Esophagus squamous epithelium (tissue), 5 donors: ENCODE data around the gene PFKFB3. TPM values are rescaled to one million over a fixed set of nuclear protein-coding genes. Genes with fewer than 3 reads are reported as not detected.
"Not testable (repeated sequence)": the region's sequence is repeated elsewhere in the genome, so short reads cannot be mapped to it uniquely, and the experiment has no call there.

Experiments used
- DNase-seq: peaks from one replicate; lab custom pipeline; 2025; lab: John Stamatoyannopoulos, UW
- H3K27ac ChIP-seq, 4 donors: fragments of 200-600 bp; sonication (generic); one replicate each; pipeline ENCODE4 v1.5.1; 2016 to 2019; ENCODE audit warnings: mild to moderate bottlenecking in 1 of 4
- H3K27me3 ChIP-seq, 4 donors: fragments of 200-600 bp; sonication (generic); 1 replicate in 3 of 4; 2 replicates in 1 of 4; pipeline versions ENCODE4 v1.5.1 to v1.6.0; 2017 to 2021; ENCODE audit warnings: antibody characterized with exemption in 1 of 4
- H3K36me3 ChIP-seq, 3 donors: fragments of 200-600 bp; sonication (generic); one replicate each; pipeline ENCODE4 v1.5.1; 2016 to 2019
- H3K4me1 ChIP-seq, 3 donors: fragments of 200-600 bp; sonication (generic); one replicate each; pipeline ENCODE4 v1.5.1; 2017 to 2019
- H3K4me3 ChIP-seq, 4 donors: fragments of 200-600 bp; sonication (generic); 1 replicate in 3 of 4; 2 replicates in 1 of 4; pipeline ENCODE4 v1.5.1; 2016 to 2019; ENCODE audit warnings: mild to moderate bottlenecking in 2 of 4, moderate library complexity in 1 of 4
- H3K9me3 ChIP-seq, 3 donors: fragments of 200-600 bp; sonication (generic); one replicate each; pipeline ENCODE4 v1.5.1; 2016 to 2019
- POLR2A ChIP-seq, 4 donors: fragments of 450-650 bp; IDR thresholded peaks; one replicate each; pipeline ENCODE4 v1.6.1; 2017; ENCODE audit warnings: antibody characterized with exemption in 4 of 4, mild to moderate bottlenecking in 4 of 4, moderate library complexity in 3 of 4
- WGBS, 2 donors: methylation state at CpG; one replicate each; pipeline ENCODE4 v1.1.5; 2018; 5-methylcytosine and 5-hydroxymethylcytosine counted together
- intact Hi-C: fragments of 100-400 bp; cut with DNase I; formaldehyde crosslinking; loops from one replicate; pipeline ENCODE4 v1.15.0; 2022
- total RNA-seq, 4 donors: library from RNA; depleted of rRNA; stranded (reverse); fragments of >200 nt; gene quantifications; one replicate each; pipeline ENCODE4 v1.1.0, GENCODE V29; 2016
- TF ChIP-seq, protein P1 (sequence below), 6 experiments: fragments of 450-650 bp in 4 of 6; fragments of 200-600 bp in 2 of 6; sonication (generic) in 2 of 6; IDR thresholded peaks; one replicate each; pipeline ENCODE4 v1.5.1; 2016 to 2019; ENCODE audit warnings: antibody characterized with exemption in 6 of 6, mild to moderate bottlenecking in 4 of 6, moderate library complexity in 4 of 6
- donor health status: DM: yes; HTN: yes; CAD: no.

The PFKFB3 gene
- total RNA-seq, 4 donors from 2014 or later, result 17.1 to 37.8 (median 26.2) TPM

DNA sequence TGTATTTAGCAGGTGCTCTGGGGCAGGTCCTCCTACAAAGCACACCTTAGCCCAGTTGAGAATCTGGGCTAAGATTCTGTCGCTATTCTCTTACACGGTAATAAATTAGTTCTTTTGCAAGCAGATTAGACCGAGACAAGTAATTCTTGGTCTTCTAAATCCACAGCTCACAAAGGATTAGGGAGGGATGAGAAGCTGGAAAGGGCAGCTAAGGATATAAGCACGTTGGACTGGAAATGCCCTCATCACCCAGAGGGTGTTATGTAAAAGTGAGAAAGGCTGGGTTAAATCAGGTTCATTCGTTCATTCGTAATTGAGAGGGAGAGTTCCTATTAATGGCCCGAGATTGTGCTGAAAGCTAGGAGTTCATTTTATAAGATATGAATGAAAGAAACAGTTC is 41.8 kb downstream of the PFKFB3 start:
- 56 to 66% methylated on average over 7 of the region's 7 CpGs for WGBS, 2 donors
- Histone ChIP-seq H3K9me3 (no peaks in the 10 kb centered on the region), H3K4me1 (peaks cover 5 to 62% (median 9%) of the 10 kb centered on the region in 3 donors), H3K27ac (peak overlapping the region in 2 of 4 donors; percentile 50 to 63), H3K36me3 (no peaks in the 10 kb centered on the region), H3K27me3 (no peaks in the 10 kb centered on the region), H3K4me3 (no peak overlapping the region)
- TF ChIP-seq, protein P1, sequence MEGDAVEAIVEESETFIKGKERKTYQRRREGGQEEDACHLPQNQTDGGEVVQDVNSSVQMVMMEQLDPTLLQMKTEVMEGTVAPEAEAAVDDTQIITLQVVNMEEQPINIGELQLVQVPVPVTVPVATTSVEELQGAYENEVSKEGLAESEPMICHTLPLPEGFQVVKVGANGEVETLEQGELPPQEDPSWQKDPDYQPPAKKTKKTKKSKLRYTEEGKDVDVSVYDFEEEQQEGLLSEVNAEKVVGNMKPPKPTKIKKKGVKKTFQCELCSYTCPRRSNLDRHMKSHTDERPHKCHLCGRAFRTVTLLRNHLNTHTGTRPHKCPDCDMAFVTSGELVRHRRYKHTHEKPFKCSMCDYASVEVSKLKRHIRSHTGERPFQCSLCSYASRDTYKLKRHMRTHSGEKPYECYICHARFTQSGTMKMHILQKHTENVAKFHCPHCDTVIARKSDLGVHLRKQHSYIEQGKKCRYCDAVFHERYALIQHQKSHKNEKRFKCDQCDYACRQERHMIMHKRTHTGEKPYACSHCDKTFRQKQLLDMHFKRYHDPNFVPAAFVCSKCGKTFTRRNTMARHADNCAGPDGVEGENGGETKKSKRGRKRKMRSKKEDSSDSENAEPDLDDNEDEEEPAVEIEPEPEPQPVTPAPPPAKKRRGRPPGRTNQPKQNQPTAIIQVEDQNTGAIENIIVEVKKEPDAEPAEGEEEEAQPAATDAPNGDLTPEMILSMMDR (IDR thresholded peaks at IDR 0.05), result no peak
- no peak for TF ChIP-seq POLR2A (IDR thresholded peaks at IDR 0.05)
- DNase-seq, result no peak
- intact Hi-C loops, result no loop called here

DNA sequence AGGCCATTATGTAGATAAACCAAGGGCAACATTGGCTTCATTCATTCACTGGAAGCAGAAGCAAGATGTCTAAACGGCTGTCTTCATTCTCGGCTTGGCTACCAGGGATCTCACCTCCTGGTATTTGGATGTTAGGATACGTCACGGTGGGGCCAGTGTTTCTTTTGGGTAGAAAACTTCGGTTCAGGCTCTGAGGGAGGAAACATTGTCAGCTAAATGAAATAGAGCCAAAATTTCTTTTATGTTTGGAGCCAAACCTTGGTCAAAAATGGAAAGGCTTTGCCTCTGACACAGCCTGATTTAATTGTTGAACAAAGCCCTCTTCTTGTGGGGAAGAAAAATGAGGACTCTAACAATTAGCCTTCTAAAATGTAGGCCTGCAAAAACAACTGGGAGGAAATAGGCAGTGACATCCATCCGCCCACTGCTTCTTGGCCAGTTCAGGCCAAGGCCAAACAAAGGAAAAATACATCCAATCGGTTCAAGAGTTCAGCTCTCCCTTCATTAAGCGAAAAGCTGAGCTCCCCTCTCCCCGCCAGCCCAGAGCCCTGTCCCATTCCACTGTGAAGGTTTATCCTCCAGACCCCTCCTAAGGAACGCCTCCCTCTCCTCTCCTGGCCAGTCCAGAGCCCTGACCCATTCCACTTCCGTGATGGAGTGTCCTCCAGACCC is 44.4 kb downstream of the PFKFB3 start:
- intact Hi-C loops, result no loop called here
- Histone ChIP-seq H3K4me1 (peaks cover 5 to 42% (median 9%) of the 10 kb centered on the region in 3 donors), H3K27ac (peak overlapping the region in 3 of 4 donors; percentile 22 to 42 (median 38)), H3K36me3 (no peaks in the 10 kb centered on the region), H3K4me3 (no peak overlapping the region), H3K27me3 (no peaks in the 10 kb centered on the region), H3K9me3 (no peaks in the 10 kb centered on the region)
- WGBS, 2 donors, result 60 to 68% methylated on average over 11 of the region's 11 CpGs
- no peak for DNase-seq
- TF ChIP-seq, protein P1 (IDR thresholded peaks at IDR 0.05), result no peak
- no peak for TF ChIP-seq POLR2A (IDR thresholded peaks at IDR 0.05)

DNA sequence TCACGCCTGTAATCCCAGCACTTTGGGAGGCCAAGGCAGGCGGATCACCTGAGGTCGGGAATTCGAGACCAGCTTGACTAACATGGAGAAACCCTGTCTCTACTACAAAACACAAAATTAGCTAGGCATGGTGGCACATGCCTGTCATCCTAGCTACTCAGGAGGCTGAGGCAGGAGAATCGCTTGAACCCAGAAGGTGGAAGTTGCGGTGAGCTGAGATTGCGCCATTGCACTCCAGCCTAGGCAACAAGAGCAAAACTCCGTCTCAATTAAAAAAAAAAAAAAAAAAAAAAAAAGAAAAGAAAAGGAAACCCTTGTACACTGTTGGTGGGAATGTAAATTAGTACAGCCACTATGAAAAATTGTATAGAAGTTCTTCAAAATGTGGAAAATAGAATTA is 46.2 kb downstream of the PFKFB3 start:
- DNase-seq, H3K27ac ChIP-seq, H3K4me3 ChIP-seq, intact Hi-C loops, H3K27me3 ChIP-seq, H3K9me3 ChIP-seq, H3K36me3 ChIP-seq: not testable (repeated sequence)
- WGBS, 2 donors, result 79 to 96% methylated on average over 4 to 6 of the region's 8 CpGs
- H3K4me1 ChIP-seq, result peaks cover 4 to 25% (median 5%) of the 10 kb centered on the region in 3 donors

GRCh38 chr10:6249698-6250097 is 47.0 kb downstream of the PFKFB3 start:
- no peak overlapping the region for H3K4me3 ChIP-seq
- peaks cover 0 to 17% (median 5%) of the 10 kb centered on the region in 3 donors for H3K4me1 ChIP-seq
- peaks cover 0 to 8% (median 0%) of the 10 kb centered on the region in 4 donors for H3K27me3 ChIP-seq
- no peaks in the 10 kb centered on the region for H3K9me3 ChIP-seq
- intact Hi-C loops, result no loop called here
- H3K27ac ChIP-seq, result no peak overlapping the region
- TF ChIP-seq, protein P1 (IDR thresholded peaks at IDR 0.05), result no peak
- TF ChIP-seq POLR2A (IDR thresholded peaks at IDR 0.05), result no peak
- H3K36me3 ChIP-seq, result no peaks in the 10 kb centered on the region
- 94 to 100% methylated on average over 1 of the region's 1 CpG for WGBS, 2 donors
- no peak for DNase-seq

- DNase-seq, result no peak
- peaks cover 0 to 14% (median 5%) of the 10 kb centered on the region in 3 donors for H3K4me1 ChIP-seq
- 78 to 87% methylated on average over 6 of the region's 6 CpGs for WGBS, 2 donors
- H3K9me3 ChIP-seq, result no peaks in the 10 kb centered on the region
- TF ChIP-seq, protein P1 (IDR thresholded peaks at IDR 0.05), result no peak
- TF ChIP-seq POLR2A (IDR thresholded peaks at IDR 0.05), result no peak
- H3K27me3 ChIP-seq, result peaks cover 0 to 18% (median 0%) of the 10 kb centered on the region in 4 donors
- no peak overlapping the region for H3K4me3 ChIP-seq
- no peak overlapping the region for H3K27ac ChIP-seq
- no peaks in the 10 kb centered on the region for H3K36me3 ChIP-seq
- intact Hi-C loops, result no loop called here
These were observed 48.0 kb downstream of the PFKFB3 start for GRCh38 chr10:6250745-6251144.
